HG02970 (cell line): ENCODE data around the gene PRKAG2.
"Not testable (repeated sequence)": the region's sequence is repeated elsewhere in the genome, so short reads cannot be mapped to it uniquely, and the experiment has no call there.

Experiments
- ATAC-seq: cut with Tn5 transposase; IDR thresholded peaks from one replicate; pipeline ENCODE4 v1.9.1; 2021; ENCODE audit warnings: mild to moderate bottlenecking, moderate library complexity, moderate number of reproducible peaks; ENCODE audit not compliant: unreplicated experiment, low FRiP score

PRKAG2 gene

DNA sequence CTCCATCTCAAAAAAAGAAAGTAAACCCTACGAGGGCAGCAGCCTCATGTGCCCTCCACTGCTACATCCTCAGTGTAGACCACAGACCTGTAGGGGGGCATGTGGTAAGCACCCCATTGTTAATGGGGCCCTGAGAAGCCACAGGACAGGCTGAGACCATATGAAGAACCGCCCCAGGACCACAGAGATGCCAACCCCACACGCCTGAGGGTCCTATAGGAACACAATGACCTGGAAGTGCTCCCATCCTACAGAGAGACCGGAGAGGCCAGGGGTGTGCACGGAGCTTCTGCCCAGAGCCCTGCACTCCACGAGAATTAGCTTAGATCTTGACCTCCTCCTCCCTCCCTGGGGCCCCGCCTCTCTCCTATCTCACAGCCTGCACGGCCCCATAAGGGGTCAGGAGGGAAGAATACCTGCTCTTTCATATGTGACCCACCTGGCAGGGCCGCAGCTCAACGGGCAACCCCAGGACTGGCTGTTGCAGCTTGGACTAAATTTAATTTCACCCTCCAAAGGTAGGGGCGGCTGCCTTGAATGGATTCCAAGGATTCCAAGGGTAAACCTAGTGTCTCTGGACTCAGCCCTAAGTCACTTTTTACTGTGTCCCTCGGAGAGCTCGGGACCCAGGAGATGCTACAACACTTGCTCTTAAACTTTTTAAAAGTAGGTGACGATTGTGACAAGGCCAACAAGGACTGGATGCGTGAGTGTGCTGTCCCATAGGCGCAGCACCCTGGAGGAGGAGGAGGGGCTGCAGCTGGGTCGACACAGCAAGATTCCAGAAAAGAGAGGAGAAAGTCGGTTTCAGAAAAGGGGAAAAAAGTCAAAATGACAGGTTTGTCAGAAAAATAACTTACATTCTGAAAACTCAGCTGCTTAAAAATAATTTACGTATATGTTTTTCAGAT, 24.2 kb downstream of the PRKAG2 start:
- no peak for ATAC-seq

DNA sequence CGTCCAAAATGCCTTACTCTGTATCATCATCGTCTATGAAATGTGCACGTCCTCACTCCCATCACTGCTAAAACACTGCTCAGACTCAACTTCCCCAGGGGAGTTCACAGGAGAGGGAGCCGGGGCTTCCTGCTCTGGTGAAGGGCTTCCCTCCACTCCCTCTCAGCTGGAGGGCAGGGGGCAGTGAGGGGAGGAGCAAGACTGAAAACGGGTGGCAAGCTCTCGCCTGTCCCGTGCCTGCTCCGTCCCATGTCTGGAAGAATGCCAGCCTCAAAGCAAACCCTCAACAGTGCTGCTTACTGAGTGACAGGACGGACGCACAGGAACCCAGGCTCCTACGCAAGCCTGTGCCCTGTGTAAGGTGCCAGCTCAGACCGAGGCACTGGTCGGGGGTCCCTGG, 25.1 kb downstream of the PRKAG2 start:
- ATAC-seq = no peak

DNA sequence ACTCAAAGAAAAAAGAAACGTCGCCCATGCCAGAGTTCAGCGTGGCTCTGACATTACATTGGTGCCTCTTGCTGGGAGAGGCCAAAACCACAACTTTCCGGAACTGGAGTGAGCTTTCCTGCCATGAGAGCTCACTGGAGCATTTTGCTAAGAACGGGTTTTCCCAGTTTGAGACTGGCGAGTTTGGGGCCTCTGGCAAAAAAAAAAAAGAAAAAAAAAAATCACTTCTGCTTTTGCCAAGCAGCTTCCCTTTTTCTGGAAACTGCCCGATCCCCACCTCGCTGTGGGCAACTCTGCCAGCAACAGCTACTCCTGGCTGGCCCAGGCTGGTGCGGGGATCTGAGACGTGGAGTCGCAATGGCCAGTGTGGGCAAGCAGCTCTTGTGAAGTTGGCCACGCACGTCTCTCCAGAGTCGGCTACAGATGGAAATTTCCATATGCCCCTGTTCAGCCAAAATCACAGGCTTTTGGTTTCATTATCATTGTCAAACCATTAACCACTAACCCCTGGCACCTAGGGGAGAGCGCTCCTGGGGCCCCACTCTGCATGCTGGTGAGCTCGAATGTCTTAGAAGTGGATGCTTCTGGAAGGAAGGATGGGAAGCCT, 25.7 kb downstream of the PRKAG2 start:
- ATAC-seq = no peak

GRCh38 chr7:151850491-151851124, 26.3 kb downstream of the PRKAG2 start:
- ATAC-seq = no peak

- ATAC-seq = no peak
Measured at GRCh38 chr7:151849879-151850260, 27.0 kb downstream of the PRKAG2 start.

DNA sequence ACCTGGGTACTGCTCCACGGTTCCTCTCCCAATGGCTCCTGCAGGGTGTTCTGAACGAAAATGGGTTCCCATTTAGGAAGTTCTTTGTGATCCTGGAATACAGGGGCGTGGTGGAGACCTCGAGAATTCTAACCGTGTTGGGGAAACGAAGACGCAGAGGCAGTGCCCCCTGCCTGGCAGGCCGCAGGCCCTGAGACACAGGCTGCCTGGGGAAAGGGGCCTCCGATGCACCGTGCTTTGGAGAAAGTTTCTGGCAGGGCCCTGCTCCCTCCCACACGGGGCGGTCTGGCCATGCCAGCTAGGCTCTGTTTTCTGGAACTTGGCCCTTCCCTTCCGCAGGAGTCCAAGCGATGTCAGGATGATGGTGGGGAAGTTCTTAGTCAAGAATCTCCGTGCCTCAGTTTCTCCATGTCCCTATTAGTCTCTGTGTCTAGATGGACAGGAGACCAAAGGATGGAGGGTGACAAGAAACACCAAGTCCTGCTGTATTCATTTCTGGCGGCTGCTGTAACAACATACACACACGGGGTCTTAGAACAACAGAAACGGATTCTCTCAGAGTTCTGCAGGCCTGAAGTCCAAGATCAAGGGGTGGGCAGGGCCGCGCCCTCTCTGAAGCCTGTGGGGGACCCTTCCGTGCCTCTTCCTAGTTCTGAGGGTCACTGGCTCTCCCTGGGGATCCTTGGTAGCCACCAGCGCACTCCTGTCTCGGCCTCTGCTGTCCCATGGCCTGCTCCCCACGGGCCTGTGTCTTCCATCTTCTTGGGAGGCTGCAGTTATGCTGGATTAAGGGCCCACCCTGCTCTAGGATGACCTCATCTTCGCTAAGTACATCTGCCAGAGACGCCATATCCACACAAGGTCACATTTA, 27.7 kb downstream of the PRKAG2 start:
- ATAC-seq = no peak

GRCh38 chr7:151847681-151848081, 29.2 kb downstream of the PRKAG2 start:
- ATAC-seq = no peak

DNA sequence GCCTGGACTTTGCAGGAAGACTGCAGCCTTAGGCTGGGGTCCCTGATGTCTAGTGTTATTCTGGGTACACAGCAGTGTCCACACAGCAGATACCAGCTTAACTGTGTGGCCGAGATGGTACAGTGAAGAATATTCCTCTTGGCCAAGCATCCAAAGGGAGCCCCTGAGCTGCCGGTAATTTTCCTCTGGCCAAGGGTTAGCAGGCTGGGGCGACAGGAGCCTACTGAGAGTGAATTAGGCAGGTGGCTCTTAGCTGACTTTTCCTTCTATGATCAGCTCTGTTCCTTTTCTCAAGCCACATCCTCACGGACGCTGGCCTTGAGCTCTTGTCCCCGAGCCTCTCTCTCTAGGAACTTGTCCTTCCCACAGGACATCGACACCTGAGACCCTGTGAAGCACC, 29.8 kb downstream of the PRKAG2 start:
- ATAC-seq = no peak

- no peak for ATAC-seq
Measured at GRCh38 chr7:151845412-151846205, 31.3 kb downstream of the PRKAG2 start.

DNA sequence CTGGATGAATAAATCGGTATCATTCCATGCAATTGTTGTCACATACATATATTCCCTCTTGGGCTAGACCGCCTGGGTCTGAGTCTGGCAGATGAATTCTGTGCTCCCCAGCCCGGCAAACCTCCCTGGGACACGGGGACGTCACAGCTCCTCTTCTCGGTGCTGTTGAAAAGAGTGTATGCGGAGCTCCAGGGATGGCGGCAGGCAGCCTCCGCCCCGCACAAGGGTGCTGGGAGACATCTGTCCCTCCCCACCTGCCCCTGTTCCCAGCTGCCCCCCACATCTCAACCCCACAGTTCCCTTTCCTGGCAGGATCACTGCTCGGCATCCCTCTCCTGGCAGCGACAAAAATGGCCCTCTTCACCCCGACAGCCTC, 32.1 kb downstream of the PRKAG2 start:
- ATAC-seq = no peak

DNA sequence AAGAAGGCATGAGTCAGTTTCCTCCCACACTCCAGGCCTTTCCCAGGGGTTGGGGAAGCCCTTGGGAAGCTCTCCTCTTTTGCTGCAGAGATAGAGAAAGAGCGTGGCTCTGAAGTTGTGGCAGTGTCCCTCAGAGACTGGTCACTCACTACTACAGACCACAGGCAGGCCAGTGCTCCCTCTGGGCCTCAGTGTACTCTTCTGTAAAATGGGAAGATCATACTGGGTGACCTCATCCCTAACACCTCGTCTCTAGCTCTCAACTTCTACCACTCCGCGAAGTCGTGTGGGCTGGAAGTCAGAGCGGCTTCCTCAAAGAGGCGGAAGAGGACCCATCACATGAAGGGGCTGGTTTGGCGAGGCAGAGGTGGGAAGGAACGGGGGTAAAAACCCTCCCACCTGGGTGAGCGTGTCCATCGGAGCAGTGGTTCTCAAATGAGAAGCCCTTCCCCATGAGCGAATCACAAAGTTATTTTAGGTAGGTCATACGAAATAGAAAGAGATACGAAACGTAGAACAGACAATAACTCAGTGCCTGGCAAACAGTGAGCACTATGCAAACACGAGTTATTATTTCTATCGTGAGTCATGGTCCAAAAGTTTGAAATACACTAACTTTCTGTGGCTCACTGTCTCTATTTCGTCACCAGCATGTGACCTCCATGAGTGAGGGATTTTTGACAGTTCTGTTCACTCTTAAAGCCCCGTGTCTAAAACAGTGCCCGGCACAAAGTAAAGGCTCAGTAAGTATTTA, 32.7 kb downstream of the PRKAG2 start:
- ATAC-seq = no peak

GRCh38 chr7:151843181-151843580, 33.7 kb downstream of the PRKAG2 start:
- no peak for ATAC-seq

GRCh38 chr7:151841395-151842051, 35.4 kb downstream of the PRKAG2 start:
- ATAC-seq = not testable (repeated sequence)

DNA sequence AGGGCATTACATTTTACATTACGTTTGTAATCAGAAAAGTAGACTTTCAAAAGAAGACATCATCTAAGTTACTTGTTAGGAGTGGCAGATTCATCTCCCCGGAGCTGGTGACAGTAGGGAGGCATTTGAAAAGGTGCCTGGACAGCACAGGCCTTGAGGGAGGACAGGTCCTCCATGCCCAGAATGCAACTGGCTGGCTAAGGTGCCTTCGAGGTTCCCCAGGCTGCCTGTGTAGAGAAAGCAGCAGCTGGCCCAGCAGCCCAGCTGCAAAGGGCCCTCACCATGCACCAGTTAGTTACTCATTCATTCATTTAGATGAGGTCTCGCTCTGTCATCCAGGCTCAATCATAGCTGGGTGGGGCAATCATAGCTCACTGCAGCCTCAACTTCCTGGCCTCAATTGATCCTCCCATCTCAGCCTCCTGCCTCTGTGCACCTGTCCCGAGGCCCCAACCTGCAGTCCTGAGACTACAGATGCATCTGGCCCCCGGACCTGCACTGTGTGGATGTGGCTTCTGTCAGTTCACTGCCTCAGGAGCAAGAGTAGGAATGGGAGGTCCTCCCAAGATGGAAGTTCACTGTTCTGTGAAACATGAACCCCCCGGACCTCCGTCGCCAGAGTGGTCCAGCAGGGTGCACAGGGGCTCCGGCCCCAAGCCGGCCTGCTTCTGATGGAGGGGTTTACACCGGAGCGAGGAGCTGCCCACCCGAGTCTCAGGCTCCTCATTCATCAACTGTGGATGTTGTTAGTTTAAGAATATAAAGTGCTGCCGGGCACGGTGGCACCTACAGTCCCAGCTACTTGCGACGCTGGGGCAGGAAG, 36.6 kb downstream of the PRKAG2 start:
- no peak for ATAC-seq

DNA sequence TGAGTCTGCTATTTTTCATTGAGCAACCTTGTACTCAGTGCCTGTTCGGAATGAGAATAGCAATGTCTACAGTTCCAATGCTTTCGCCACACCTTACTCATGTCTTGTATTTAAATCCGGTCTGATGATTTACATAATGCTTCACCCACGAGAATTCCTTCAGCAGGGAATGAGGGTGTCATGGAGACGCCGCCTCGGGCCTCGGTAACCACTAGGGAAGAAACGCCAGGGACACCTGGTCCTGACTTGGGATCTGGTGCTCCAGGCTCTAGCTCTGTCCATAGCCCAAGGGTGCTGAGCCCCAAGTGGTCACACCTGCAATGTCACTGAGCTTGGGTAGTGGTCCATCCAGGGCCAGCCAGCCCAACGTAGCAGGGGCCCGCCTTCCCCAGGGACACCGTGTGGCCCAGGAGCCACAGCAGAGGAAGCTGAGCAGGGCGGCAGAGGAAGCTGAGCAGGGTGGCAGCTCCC, 37.4 kb downstream of the PRKAG2 start:
- ATAC-seq = no peak

GRCh38 chr7:151838861-151839381, 38.0 kb downstream of the PRKAG2 start:
- ATAC-seq = no peak

DNA sequence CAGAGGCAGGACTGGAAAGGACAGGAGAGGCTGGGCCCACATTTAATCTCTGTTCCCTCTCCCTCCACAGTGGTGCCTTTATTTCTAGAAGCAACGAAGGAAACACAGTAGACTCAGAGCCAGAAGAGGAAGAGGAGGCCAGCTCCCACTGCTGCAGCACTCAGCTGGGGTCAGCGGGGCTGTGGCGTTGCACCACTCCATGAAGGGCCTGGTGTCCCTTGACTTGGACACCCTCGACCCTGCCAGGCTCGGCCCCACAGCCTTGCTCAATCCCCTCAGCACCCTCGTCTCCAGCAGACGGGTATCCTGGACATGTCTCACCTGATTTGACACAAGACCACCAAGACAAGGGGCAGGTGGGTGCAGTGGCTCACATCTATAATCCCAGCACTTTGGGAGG, 38.8 kb downstream of the PRKAG2 start:
- no peak for ATAC-seq
